ENCODE measurements around the gene ARHGAP11A.

DNA sequence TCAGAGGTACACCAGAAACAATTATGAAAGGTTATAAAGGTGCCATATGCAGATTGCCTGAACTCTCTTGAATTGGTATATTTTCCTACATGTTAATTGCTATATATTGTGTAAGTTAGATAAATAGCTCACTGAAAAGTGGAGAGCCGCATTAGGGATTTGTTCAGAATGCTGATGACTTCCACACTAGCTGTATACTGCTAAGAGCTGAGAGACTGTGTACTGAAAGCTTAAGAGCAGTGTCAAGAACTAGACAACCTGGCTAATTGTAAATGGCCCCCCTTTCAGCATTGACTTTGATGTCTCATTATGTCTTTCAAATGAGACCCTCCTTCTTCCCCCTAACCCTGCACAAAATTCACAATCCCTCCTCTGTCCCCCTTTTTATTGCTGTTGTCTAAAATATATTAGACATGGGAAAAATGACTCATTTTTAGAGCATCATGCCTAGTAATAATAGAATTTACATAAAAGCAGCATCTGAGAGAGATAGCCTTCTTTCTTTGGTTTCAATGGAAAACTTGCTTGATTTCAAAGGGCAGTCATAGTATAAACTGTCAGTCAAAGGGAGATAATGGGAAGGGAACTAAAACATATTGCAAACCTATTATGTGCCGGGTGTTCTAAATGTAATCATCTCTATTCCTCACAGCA lies 67.8 kb downstream of the ARHGAP11A start:
- TF ChIP-seq, protein P1, sequence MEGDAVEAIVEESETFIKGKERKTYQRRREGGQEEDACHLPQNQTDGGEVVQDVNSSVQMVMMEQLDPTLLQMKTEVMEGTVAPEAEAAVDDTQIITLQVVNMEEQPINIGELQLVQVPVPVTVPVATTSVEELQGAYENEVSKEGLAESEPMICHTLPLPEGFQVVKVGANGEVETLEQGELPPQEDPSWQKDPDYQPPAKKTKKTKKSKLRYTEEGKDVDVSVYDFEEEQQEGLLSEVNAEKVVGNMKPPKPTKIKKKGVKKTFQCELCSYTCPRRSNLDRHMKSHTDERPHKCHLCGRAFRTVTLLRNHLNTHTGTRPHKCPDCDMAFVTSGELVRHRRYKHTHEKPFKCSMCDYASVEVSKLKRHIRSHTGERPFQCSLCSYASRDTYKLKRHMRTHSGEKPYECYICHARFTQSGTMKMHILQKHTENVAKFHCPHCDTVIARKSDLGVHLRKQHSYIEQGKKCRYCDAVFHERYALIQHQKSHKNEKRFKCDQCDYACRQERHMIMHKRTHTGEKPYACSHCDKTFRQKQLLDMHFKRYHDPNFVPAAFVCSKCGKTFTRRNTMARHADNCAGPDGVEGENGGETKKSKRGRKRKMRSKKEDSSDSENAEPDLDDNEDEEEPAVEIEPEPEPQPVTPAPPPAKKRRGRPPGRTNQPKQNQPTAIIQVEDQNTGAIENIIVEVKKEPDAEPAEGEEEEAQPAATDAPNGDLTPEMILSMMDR (IDR thresholded peaks at IDR 0.05), result no peak
- no peak for TF ChIP-seq POLR2A (IDR thresholded peaks at IDR 0.05)
